Endothelial cell of umbilical vein (primary cell): ENCODE results near the gene ZG16B. TPM values are rescaled to one million over a fixed set of nuclear protein-coding genes. Genes with fewer than 3 reads are reported as not detected.

Source experiments
- BruUV-seq: library from RNA; stranded (reverse); fragments of 400-500 nt; replicated peaks from 2 replicates; lab custom pipeline; 2021; lab: Mats Ljungman, UMichigan
- CTCF ChIA-PET: fragments of 300-600, 350-600 bp; sonication (Branson Sonifier 250); formaldehyde crosslinking; loops from one replicate; lab custom pipeline; 2021; ENCODE audit warnings: antibody characterized with exemption, inconsistent platforms; lab: Charles Lee
- POLR2A ChIA-PET: fragments of 300-600, 350-600 bp; sonication (Branson Sonifier 250); formaldehyde crosslinking; loops from one replicate; lab custom pipeline; 2021; ENCODE audit warnings: antibody characterized with exemption, inconsistent platforms; lab: Charles Lee
- DNase-seq: peaks from one replicate; pipeline ENCODE4 v3.0.0-alpha.2; 2011; ENCODE audit warnings: low read depth, low spot score
- FAIRE-seq: peaks from 2 replicates; lab custom pipeline; 2011; peaks lifted over from hg19 to GRCh38; lab: Jason Lieb, UNC
- H2AFZ ChIP-seq: 2 replicates; pipeline ENCODE4 v1.6.0; 2012; ENCODE audit warnings: low read depth, low read length, control low read depth, inconsistent platforms
- H3K27ac ChIP-seq: 2 replicates; pipeline ENCODE4 v1.5.1; 2011; ENCODE audit warnings: low read depth, mild to moderate bottlenecking, control low read depth, low read length, moderate library complexity; ENCODE audit not compliant: insufficient read depth
- H3K27me3 ChIP-seq, 2 experiments: 2 replicates each; pipeline versions ENCODE4 v1.6.0 to v1.6.1; 2011; ENCODE audit warnings: low read length in 2 of 2, mixed read lengths in 1 of 2; ENCODE audit not compliant: control insufficient read depth in 2 of 2, insufficient read depth in 2 of 2
- H3K36me3 ChIP-seq, 2 experiments: 2 replicates in 1 of 2; 3 replicates in 1 of 2; pipeline ENCODE4 v1.5.1; 2011; ENCODE audit warnings: low read length in 2 of 2, mild to moderate bottlenecking in 1 of 2, moderate library complexity in 1 of 2; ENCODE audit not compliant: control insufficient read depth in 2 of 2, insufficient read depth in 2 of 2; ENCODE audit errors: extremely low read depth in 1 of 2
- H3K4me1 ChIP-seq: 3 replicates; pipeline ENCODE4 v1.5.1; 2011; ENCODE audit warnings: mild to moderate bottlenecking, low read length; ENCODE audit not compliant: control insufficient read depth, insufficient read depth; ENCODE audit errors: extremely low read depth
- H3K4me2 ChIP-seq: 2 replicates; pipeline ENCODE4 v1.6.1; 2011; ENCODE audit warnings: low read length, control low read depth, mixed read lengths; ENCODE audit not compliant: insufficient read depth
- H3K4me3 ChIP-seq, 3 experiments: fragments of 200-600 bp in 1 of 3; sonication (generic), shearing (Covaris generic) in 1 of 3; replicated peaks in 1 of 3; 2 replicates each; pipeline ENCODE4 v1.5.1; 2011 to 2016; ENCODE audit warnings: control low read depth in 3 of 3, low read length in 3 of 3, mild to moderate bottlenecking in 2 of 3, inconsistent platforms in 1 of 3, low read depth in 1 of 3, moderate library complexity in 1 of 3; ENCODE audit not compliant: insufficient read depth in 1 of 3
- H3K79me2 ChIP-seq: 2 replicates; pipeline ENCODE4 v1.6.0; 2012; ENCODE audit warnings: low read length, inconsistent platforms; ENCODE audit not compliant: control insufficient read depth, insufficient read depth
- H3K9ac ChIP-seq: replicated peaks from 2 replicates; pipeline ENCODE3; 2011; ENCODE audit warnings: low read length, control low read depth; ENCODE audit not compliant: insufficient read depth; ENCODE audit errors: extremely low read depth
- H3K9me1 ChIP-seq: replicated peaks from 3 replicates; pipeline ENCODE4 v1.6.0; 2011; ENCODE audit warnings: mild to moderate bottlenecking, low read length; ENCODE audit not compliant: control insufficient read depth, insufficient read depth; ENCODE audit errors: extremely low read depth
- H3K9me3 ChIP-seq: replicated peaks from 2 replicates; pipeline ENCODE4 v1.5.1; 2012; ENCODE audit warnings: low read length, inconsistent platforms; ENCODE audit not compliant: control insufficient read depth, insufficient read depth
- H4K20me1 ChIP-seq: replicated peaks from 2 replicates; pipeline ENCODE3; 2011; ENCODE audit warnings: mild to moderate bottlenecking, low read length; ENCODE audit not compliant: control insufficient read depth, insufficient read depth; ENCODE audit errors: extremely low read depth
- EZH2 ChIP-seq: IDR thresholded peaks from 2 replicates; pipeline ENCODE4 v1.6.1; 2012; ENCODE audit warnings: borderline replicate concordance, low read depth, mild to moderate bottlenecking, moderate library complexity, low read length, inconsistent platforms; ENCODE audit not compliant: severe bottlenecking
- FOS ChIP-seq: IDR thresholded peaks from 2 replicates; pipeline ENCODE4 v1.6.1; 2011; ENCODE audit warnings: mild to moderate bottlenecking, low read length, moderate library complexity, borderline replicate concordance; ENCODE audit not compliant: insufficient read depth
- GATA2 ChIP-seq: IDR thresholded peaks from 2 replicates; pipeline ENCODE4 v1.7.0; 2011; ENCODE audit warnings: low read depth, mild to moderate bottlenecking, moderate library complexity, mixed read lengths, low read length; ENCODE audit not compliant: insufficient read length, insufficient read depth
- JUN ChIP-seq: IDR thresholded peaks from 2 replicates; pipeline ENCODE4 v1.6.1; 2011; ENCODE audit warnings: borderline replicate concordance, low read depth; ENCODE audit not compliant: insufficient read length, insufficient read depth
- MYC ChIP-seq: IDR thresholded peaks from one replicate; pipeline ENCODE4 v1.6.1; 2011; ENCODE audit warnings: mild to moderate bottlenecking, low read depth, low read length
- POLR2A ChIP-seq: IDR thresholded peaks from 2 replicates; pipeline ENCODE4 v1.6.1; 2012; ENCODE audit warnings: low read depth, mild to moderate bottlenecking, control low read depth, low read length
- POLR2AphosphoS5 ChIP-seq: IDR thresholded peaks from 2 replicates; pipeline ENCODE4 v1.6.1; 2012; ENCODE audit warnings: low read depth, mild to moderate bottlenecking, control low read depth, low read length, moderate library complexity; ENCODE audit not compliant: insufficient read depth
- dilution Hi-C: fragments of 300-500 bp; cut with MboI; formaldehyde crosslinking; loops from one replicate; pipeline ENCODE4 v1.15.0; 2019; ENCODE audit warnings: low sequenced_read_pairs; ENCODE audit not compliant: extremely low pct_ligation_motif_present
- intact Hi-C: fragments of 100-400 bp; cut with micrococcal nuclease; formaldehyde crosslinking; loops from one replicate; pipeline ENCODE4 v1.10.0; 2022
- polyA plus RNA-seq, 4 experiments: library from polyadenylated mRNA; depleted of rRNA in 3 of 4; stranded (reverse) in 3 of 4; unstranded in 1 of 4; fragments of >200 nt; gene quantifications; 2 replicates each; pipeline versions ENCODE4 v1.2.1 to v1.2.3, GENCODE V29; 2011 to 2012; ENCODE audit warnings: missing spikeins in 1 of 4
- total RNA-seq: library from RNA; stranded (reverse); gene quantifications from 2 replicates; pipeline ENCODE4 v1.2.3, GENCODE V29; 2021
- TF ChIP-seq, protein P1 (sequence below): IDR thresholded peaks from 2 replicates; pipeline ENCODE4 v1.6.1; 2011; ENCODE audit not compliant: insufficient read depth, insufficient read length
- TF ChIP-seq, protein P2 (sequence below), 2 donors: IDR thresholded peaks; 1 replicate in 1 of 2; 2 replicates in 1 of 2; pipeline ENCODE4 v1.5.1; 2011; ENCODE audit warnings: low read length in 2 of 2, mild to moderate bottlenecking in 2 of 2, moderate library complexity in 2 of 2, control low read depth in 1 of 2, inconsistent platforms in 1 of 2, low read depth in 1 of 2; ENCODE audit not compliant: insufficient read depth in 1 of 2; ENCODE audit errors: extremely low read depth in 1 of 2

Gene ZG16B
- total and polyA plus RNA-seq, 2 donors (not counting 3 experiments of a cell fraction or from before 2014, with no cell fraction given): 0.22 TPM; not detected in 1

DNA sequence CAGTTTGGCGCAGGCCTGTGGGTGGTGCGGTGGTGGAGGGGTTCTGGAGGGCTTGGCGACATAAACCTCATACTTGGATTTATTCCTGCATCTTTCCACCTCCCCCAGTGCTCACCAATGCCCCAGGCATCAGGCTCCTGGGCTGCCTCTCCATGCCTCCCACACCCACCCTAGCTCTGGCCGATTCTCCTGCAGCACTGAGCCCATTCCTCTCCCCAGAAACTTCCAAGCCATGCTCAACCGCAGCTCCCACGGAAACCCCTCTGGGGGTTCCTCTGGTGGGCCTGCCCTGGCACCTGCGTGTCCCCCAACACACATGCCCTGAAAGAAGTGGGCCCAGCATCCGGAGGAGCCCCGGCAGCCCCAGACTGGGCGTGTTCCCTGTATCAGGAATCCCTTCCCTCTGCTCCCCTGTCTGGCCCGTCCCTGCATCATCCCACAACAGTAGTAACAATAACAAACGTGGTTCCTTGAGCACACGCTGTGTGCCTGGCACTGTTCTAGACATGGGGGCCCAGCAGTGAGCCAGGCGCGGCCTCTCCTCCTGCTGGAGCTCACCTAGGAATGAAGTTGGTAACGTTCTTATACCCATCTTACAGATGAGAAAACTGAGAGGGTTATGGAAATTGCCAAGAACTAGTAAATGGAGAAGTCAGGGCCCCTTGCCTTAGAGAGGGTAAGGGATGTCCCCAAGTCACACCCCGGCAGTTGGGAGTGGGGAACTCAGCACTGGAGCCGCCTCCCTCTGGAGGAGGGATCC is 10.7 kb upstream of the ZG16B start:
- Histone ChIP-seq H3K36me3 (no peaks in the 10 kb centered on the region), H3K4me1 (no peaks in the 10 kb centered on the region), H3K27ac (no peak overlapping the region), H4K20me1 (no peaks in the 10 kb centered on the region), H3K9me3 (no peaks in the 10 kb centered on the region), H3K4me2 (no peak overlapping the region), H3K4me3 (no peak overlapping the region), H2AFZ (no peak overlapping the region), H3K79me2 (no peaks in the 10 kb centered on the region), H3K9me1 (no peaks in the 10 kb centered on the region), H3K27me3 (no peaks in the 10 kb centered on the region), H3K9ac (no peak overlapping the region)
- DNase-seq (no peak), FAIRE-seq (no peak)
- TF ChIP-seq MYC: no peak
- TF ChIP-seq FOS: no peak
- TF ChIP-seq POLR2AphosphoS5: no peak
- TF ChIP-seq JUN: no peak
- no peak for TF ChIP-seq EZH2
- TF ChIP-seq GATA2: no peak
- TF ChIP-seq, protein P1, sequence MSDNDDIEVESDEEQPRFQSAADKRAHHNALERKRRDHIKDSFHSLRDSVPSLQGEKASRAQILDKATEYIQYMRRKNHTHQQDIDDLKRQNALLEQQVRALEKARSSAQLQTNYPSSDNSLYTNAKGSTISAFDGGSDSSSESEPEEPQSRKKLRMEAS: no peak
- TF ChIP-seq, protein P2, sequence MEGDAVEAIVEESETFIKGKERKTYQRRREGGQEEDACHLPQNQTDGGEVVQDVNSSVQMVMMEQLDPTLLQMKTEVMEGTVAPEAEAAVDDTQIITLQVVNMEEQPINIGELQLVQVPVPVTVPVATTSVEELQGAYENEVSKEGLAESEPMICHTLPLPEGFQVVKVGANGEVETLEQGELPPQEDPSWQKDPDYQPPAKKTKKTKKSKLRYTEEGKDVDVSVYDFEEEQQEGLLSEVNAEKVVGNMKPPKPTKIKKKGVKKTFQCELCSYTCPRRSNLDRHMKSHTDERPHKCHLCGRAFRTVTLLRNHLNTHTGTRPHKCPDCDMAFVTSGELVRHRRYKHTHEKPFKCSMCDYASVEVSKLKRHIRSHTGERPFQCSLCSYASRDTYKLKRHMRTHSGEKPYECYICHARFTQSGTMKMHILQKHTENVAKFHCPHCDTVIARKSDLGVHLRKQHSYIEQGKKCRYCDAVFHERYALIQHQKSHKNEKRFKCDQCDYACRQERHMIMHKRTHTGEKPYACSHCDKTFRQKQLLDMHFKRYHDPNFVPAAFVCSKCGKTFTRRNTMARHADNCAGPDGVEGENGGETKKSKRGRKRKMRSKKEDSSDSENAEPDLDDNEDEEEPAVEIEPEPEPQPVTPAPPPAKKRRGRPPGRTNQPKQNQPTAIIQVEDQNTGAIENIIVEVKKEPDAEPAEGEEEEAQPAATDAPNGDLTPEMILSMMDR (IDR thresholded peaks at IDR 0.05; ENCODE audit: extremely low read depth in 1 of 2, insufficient read depth in 1 of 2, low read depth in 1 of 2, low read length in 2 of 2): no peak
- TF ChIP-seq POLR2A: no peak
- intact Hi-C loops: no loop called here
- dilution Hi-C loops: no loop called here
- CTCF ChIA-PET: no interaction called here
- no TSS peak for BruUV-seq
- POLR2A ChIA-PET: interaction anchor here (0.5 kb wide), 1 partner anchor 23 kb away, joined by 3 read pairs; no protein-coding TSS in a partner anchor
